ENCODE measurements around the gene FAF1. TPM values are rescaled to one million over a fixed set of nuclear protein-coding genes. Genes with fewer than 3 reads are reported as not detected.

Gene FAF1
- total and polyA plus RNA-seq, 8 donors, result 47.4 to 58.3 (median 53.2) TPM

DNA sequence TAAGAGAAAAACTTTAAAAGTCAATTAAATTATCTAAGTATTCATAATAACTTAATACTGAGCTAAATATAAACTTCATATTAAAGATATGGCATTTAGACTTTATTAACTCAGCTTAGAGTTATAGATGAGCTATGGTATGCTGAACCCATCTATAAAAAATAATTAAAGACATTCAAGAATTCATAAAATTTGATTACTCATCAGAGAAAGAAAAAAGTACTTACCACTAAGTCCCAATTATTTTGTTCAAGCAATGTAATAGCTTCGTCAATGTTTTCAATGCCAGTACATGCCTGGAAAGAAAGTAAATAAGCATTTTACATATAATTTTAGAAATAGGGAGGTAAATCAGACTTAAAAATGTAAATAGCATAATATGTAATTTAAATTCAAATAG lies 102.4 kb downstream of the FAF1 start:
- Histone ChIP-seq H3K27ac (no peak overlapping the region), H3K4me1 (no peaks in the 10 kb centered on the region), H3K9me3 (peaks cover 0 to 20% of the 10 kb centered on the region in 2 donors), H3K4me3 (no peak overlapping the region), H3K27me3 (no peaks in the 10 kb centered on the region), H3K36me3 (no peaks in the 10 kb centered on the region)
- intact Hi-C loops (cut with DNase I), result no loop called here
- TF ChIP-seq, protein P1, sequence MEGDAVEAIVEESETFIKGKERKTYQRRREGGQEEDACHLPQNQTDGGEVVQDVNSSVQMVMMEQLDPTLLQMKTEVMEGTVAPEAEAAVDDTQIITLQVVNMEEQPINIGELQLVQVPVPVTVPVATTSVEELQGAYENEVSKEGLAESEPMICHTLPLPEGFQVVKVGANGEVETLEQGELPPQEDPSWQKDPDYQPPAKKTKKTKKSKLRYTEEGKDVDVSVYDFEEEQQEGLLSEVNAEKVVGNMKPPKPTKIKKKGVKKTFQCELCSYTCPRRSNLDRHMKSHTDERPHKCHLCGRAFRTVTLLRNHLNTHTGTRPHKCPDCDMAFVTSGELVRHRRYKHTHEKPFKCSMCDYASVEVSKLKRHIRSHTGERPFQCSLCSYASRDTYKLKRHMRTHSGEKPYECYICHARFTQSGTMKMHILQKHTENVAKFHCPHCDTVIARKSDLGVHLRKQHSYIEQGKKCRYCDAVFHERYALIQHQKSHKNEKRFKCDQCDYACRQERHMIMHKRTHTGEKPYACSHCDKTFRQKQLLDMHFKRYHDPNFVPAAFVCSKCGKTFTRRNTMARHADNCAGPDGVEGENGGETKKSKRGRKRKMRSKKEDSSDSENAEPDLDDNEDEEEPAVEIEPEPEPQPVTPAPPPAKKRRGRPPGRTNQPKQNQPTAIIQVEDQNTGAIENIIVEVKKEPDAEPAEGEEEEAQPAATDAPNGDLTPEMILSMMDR (IDR thresholded peaks at IDR 0.05), result no peak
- DNase-seq (no peak), ATAC-seq (no peak)

DNA sequence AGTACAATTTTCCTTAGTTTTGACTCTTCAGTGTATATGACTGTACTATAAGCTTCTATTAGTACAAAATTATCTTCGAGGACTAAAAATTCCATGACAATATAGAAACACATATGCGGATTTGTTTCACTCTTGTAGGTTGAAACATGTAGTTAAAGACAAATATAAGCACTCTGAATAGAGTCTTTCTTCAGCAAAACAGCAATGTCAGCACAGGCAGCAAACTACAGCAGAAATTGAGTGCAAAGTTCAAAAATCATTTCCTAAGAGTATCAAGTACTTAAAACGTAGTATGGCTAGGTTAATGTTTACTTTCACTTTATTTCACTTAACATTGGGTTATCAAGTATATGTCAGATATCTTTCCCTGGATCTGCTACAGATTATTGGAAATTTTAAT lies 106.7 kb downstream of the FAF1 start:
- H3K9me3 ChIP-seq, result no peaks in the 10 kb centered on the region
- no peak overlapping the region for H3K4me3 ChIP-seq
- H3K4me1 ChIP-seq, result no peaks in the 10 kb centered on the region
- H3K27me3 ChIP-seq, result no peaks in the 10 kb centered on the region
- no peaks in the 10 kb centered on the region for H3K36me3 ChIP-seq
- DNase-seq, result no peak
- TF ChIP-seq, protein P1 (IDR thresholded peaks at IDR 0.05), result no peak
- ATAC-seq, result peak; percentile 33
- intact Hi-C loops (cut with DNase I), result no loop called here
- no peak overlapping the region for H3K27ac ChIP-seq

DNA sequence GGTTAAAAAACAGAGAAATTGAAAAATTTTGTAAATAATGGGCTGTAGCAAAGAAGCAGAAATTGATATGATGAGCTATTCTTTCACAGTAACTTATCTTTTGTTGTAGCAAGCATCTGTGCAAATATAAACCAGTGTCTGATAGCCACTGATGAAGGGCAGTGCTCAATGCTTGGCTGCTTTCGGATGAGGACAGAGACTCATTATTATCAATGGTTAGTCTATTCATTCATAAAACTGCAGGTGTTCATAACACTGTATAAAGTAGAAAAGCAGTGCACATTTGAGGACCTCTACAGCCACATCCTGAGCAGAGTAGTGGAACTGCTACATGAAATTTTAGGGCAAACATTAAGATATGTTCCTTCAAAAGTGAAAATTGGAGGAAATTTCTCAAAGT lies 107.2 kb downstream of the FAF1 start:
- Histone ChIP-seq H3K4me3 (no peak overlapping the region), H3K9me3 (no peaks in the 10 kb centered on the region), H3K4me1 (no peaks in the 10 kb centered on the region), H3K27me3 (no peaks in the 10 kb centered on the region), H3K36me3 (no peaks in the 10 kb centered on the region), H3K27ac (no peak overlapping the region)
- ATAC-seq, result no peak
- no peak for DNase-seq
- intact Hi-C loops (cut with DNase I), result no loop called here
- TF ChIP-seq, protein P1 (IDR thresholded peaks at IDR 0.05), result no peak

DNA sequence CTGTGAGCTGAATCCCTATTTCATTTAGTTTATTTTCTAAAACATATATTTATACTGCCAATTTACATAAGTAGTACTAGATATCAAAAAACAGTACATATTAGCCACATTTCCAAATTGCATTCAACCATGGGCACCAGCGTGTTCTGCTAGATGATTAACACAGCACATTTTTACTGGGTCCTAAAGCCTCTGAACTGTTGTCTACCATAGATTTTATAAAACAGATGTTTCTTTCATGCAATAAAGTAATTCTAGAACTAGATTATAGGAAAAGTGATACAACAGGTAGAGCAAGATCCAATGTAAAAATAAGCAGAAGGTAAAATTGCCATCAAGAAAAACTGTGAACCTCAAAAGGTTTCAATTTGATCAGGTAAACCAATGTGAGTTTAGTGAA lies 108.6 kb downstream of the FAF1 start:
- DNase-seq, result no peak

DNA sequence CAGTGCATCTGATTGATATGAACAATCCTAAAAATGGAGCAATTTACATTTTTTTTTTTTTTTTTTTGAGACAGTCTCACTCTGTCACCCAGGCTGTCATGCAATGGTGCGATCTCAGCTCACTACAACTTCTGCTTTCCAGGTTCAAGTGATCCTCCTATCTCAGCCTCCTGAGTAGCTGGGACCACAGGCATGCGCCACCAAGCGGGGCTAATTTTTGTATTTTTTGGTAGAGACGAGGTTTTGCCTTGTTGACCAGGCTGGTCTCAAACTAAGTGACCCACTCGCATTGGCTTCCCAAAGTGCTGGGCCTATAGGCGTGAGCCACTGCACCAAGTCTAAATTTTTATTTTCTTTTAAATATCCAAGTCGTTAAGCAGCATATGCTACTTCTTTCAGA lies 109.0 kb downstream of the FAF1 start:
- no peak for ATAC-seq
- TF ChIP-seq, protein P1 (IDR thresholded peaks at IDR 0.05), result no peak
- Histone ChIP-seq H3K9me3 (no peaks in the 10 kb centered on the region), H3K27ac (no peak overlapping the region), H3K4me1 (no peaks in the 10 kb centered on the region), H3K36me3 (no peaks in the 10 kb centered on the region), H3K4me3 (no peak overlapping the region), H3K27me3 (no peaks in the 10 kb centered on the region)
- no peak for DNase-seq
- intact Hi-C loops (cut with DNase I), result no loop called here

More for the DNA sequence above, 108.6 kb downstream of the FAF1 start:
- no peak overlapping the region for H3K27ac ChIP-seq
- H3K9me3 ChIP-seq, result no peaks in the 10 kb centered on the region
- no peaks in the 10 kb centered on the region for H3K27me3 ChIP-seq
- no peaks in the 10 kb centered on the region for H3K36me3 ChIP-seq
- ATAC-seq, result no peak
- H3K4me3 ChIP-seq, result no peak overlapping the region
- no peaks in the 10 kb centered on the region for H3K4me1 ChIP-seq
- intact Hi-C loops (cut with DNase I), result no loop called here
- TF ChIP-seq, protein P1 (IDR thresholded peaks at IDR 0.05), result no peak
